ENCODE data around the gene CERKL.

DNA sequence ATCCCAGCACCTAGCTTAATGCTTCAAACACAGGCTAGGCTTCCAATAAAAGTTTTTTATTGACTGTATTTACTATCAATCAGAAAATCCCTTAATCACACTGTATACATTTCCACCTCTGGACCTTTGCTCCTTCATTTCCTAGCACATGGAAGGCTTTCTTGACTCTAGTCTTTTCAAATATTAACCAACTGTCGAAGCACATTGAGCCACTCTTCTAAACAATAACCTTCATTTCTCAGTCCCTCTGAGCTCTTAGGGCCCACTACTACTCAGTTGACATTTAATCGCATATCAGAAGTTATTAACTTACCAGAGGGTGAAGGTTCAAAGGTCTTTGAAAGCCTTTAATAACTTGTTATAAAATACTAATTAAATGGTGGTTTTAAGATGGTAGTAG is 37.4 kb downstream of the CERKL start:
- TF ChIP-seq POLR2AphosphoS5 (IDR thresholded peaks at IDR 0.05; ENCODE audit: low read depth, low read length) = no peak
- no peak for TF ChIP-seq POLR2A (IDR thresholded peaks at IDR 0.05; ENCODE audit: low read depth, low read length)
- TF ChIP-seq PAX5 (IDR thresholded peaks at IDR 0.05; ENCODE audit: insufficient read depth, low read length, severe bottlenecking) = no peak
- no peak for TF ChIP-seq TAF1 (IDR thresholded peaks at IDR 0.05; ENCODE audit: low read depth, low read length)
- no peak for TF ChIP-seq SPI1 (IDR thresholded peaks at IDR 0.05; ENCODE audit: low read depth, low read length)
- no peak for TF ChIP-seq POU2F2 (IDR thresholded peaks at IDR 0.05; ENCODE audit: low read depth, low read length)

Data from GM12891 (cell line).